ENCODE results near the gene CHD5. TPM values are rescaled to one million over a fixed set of nuclear protein-coding genes. Genes with fewer than 3 reads are reported as not detected.

The CHD5 gene
- total RNA-seq, 1 experiment from 2014 or later, result 1.6 TPM

DNA sequence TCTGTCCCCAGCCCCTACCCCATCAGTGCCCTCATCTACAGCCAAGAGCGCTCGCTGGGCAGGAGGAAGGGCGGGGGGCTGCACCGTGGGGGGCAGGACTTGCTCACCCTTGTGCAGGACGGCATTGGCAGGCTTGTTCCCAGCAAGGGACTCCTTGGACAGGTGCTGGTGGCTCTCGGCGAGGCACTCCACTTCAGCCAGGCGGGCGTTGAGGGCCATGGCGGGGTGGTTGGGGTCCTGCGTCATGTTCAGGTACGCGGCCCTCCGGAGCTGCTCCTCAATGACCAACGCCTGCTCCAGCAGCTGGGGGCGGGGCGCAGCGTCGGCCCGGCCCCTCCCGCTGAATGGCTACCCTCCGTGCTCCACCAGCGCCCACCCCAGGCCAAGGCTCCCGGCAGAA lies 70.4 kb downstream of the CHD5 start:
- Histone ChIP-seq H3K23ac (ENCODE audit: insufficient read length, low read depth, low read length) (no peak overlapping the region), H4K5ac (ENCODE audit: insufficient read length, low read depth, low read length) (no peak overlapping the region), H2BK5ac (ENCODE audit: insufficient read length, low read length) (no peak overlapping the region), H3K56ac (ENCODE audit: insufficient read length, low read depth, low read length) (no peak overlapping the region), H3T11ph (ENCODE audit: low read length) (no peak overlapping the region), H2BK20ac (ENCODE audit: low read depth, low read length, poor library complexity, severe bottlenecking) (no peak overlapping the region), H3K4ac (ENCODE audit: low read depth, low read length) (no peak overlapping the region), H3K23me2 (ENCODE audit: insufficient read length, low read depth, low read length, poor library complexity, severe bottlenecking) (no peaks in the 10 kb centered on the region), H3K9me3 (ENCODE audit: control insufficient read depth, low read depth, low read length) (no peaks in the 10 kb centered on the region), H3K27me3 (ENCODE audit: insufficient read depth, low read length) (no peaks in the 10 kb centered on the region), H3K79me1 (ENCODE audit: insufficient read depth, low read depth, low read length, poor library complexity, severe bottlenecking) (no peaks in the 10 kb centered on the region), H3K4me2 (ENCODE audit: insufficient read depth, insufficient read length, low read length) (no peak overlapping the region), H2AFZ (ENCODE audit: low read length) (no peak overlapping the region), H2AK5ac (ENCODE audit: insufficient read length, low read length) (no peak overlapping the region), H2BK12ac (ENCODE audit: insufficient read length, low read depth, low read length) (no peak overlapping the region), H3K9ac (ENCODE audit: extremely low read depth, insufficient read length, low read length) (no peak overlapping the region), H3K18ac (ENCODE audit: insufficient read length, low read depth, low read length) (no peak overlapping the region), H3K4me1 (ENCODE audit: insufficient read depth, low read length) (no peaks in the 10 kb centered on the region), H4K91ac (ENCODE audit: insufficient read length, low read depth, low read length) (no peak overlapping the region), H2BK120ac (ENCODE audit: low read depth, low read length, poor library complexity, severe bottlenecking) (no peak overlapping the region), H4K8ac (replicated peaks; ENCODE audit: insufficient read length, low read depth, low read length) (no peak overlapping the region), H3K14ac (ENCODE audit: insufficient read depth, low read length) (no peak overlapping the region), H3K79me2 (ENCODE audit: insufficient read depth, low read length) (no peaks in the 10 kb centered on the region), H2BK15ac (ENCODE audit: low read depth, low read length) (no peak overlapping the region), H3K27ac (ENCODE audit: insufficient read length, low read depth, low read length) (no peak overlapping the region), H4K20me1 (ENCODE audit: control insufficient read depth, insufficient read depth, insufficient read length) (peaks cover 3% of the 10 kb centered on the region)
- H3K4me1 Mint-ChIP-seq, result 0 out of 4 replicates have a peak, but pooled peaks cover 0 to 4% of the 10 kb centered on the region in 2 experiments
- TF ChIP-seq, protein P1, sequence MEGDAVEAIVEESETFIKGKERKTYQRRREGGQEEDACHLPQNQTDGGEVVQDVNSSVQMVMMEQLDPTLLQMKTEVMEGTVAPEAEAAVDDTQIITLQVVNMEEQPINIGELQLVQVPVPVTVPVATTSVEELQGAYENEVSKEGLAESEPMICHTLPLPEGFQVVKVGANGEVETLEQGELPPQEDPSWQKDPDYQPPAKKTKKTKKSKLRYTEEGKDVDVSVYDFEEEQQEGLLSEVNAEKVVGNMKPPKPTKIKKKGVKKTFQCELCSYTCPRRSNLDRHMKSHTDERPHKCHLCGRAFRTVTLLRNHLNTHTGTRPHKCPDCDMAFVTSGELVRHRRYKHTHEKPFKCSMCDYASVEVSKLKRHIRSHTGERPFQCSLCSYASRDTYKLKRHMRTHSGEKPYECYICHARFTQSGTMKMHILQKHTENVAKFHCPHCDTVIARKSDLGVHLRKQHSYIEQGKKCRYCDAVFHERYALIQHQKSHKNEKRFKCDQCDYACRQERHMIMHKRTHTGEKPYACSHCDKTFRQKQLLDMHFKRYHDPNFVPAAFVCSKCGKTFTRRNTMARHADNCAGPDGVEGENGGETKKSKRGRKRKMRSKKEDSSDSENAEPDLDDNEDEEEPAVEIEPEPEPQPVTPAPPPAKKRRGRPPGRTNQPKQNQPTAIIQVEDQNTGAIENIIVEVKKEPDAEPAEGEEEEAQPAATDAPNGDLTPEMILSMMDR (conservative IDR thresholded peaks at IDR 0.05), result no peak
- peaks cover 13% of the 10 kb centered on the region for H3K27me3 Mint-ChIP-seq (ENCODE audit: low read depth)
- H3K27ac Mint-ChIP-seq, result no peak overlapping the region
- H3K9me3 Mint-ChIP-seq, result peaks cover 3 to 6% of the 10 kb centered on the region in 2 experiments; a peak in 4 of 5 replicates
- H3K36me3 Mint-ChIP-seq (ENCODE audit: insufficient read depth in 1 of 3, low read depth in 3 of 3), result no peaks in the 10 kb centered on the region; a peak in 1 of 7 replicates
- H3K4me3 Mint-ChIP-seq, result no peak overlapping the region
- DNase-seq, result peak; percentile 56
- no CpG with 5 or more reads among the region's 24 CpGs for whole genome bisulfite sequencing (ENCODE audit: extremely low coverage, insufficient read length, low lambda C conversion rate)
